Hepatocyte (in vitro differentiated cells): ENCODE measurements around the gene PIK3R5. TPM values are rescaled to one million over a fixed set of nuclear protein-coding genes. Genes with fewer than 3 reads are reported as not detected.

Source experiments
- DNase-seq: peaks from one replicate; pipeline ENCODE4 v3.0.0-alpha.2; 2016; ENCODE audit warnings: low spot score
- H2AFZ ChIP-seq: fragments of 200-600 bp; sonication (generic); 2 replicates; pipeline ENCODE4 v1.6.0; 2016; ENCODE audit warnings: antibody characterized with exemption, mild to moderate bottlenecking
- H3K27ac ChIP-seq: fragments of 200-600 bp; sonication (generic); 2 replicates; pipeline ENCODE4 v1.5.1; 2016; ENCODE audit warnings: mild to moderate bottlenecking
- H3K27me3 ChIP-seq: fragments of 200-600 bp; sonication (generic); 2 replicates; pipeline ENCODE4 v1.6.1; 2016
- H3K36me3 ChIP-seq: fragments of 200-600 bp; sonication (generic); replicated peaks from 2 replicates; pipeline ENCODE4 v1.5.1; 2016; ENCODE audit warnings: low read depth; ENCODE audit not compliant: insufficient read depth
- H3K4me1 ChIP-seq: fragments of 200-600 bp; sonication (generic); 2 replicates; pipeline ENCODE4 v1.5.1; 2016; ENCODE audit warnings: mild to moderate bottlenecking, moderate library complexity; ENCODE audit not compliant: insufficient read depth
- H3K4me2 ChIP-seq: fragments of 200-600 bp; sonication (generic); 2 replicates; pipeline ENCODE4 v1.6.0; 2016
- H3K4me3 ChIP-seq: fragments of 200-600 bp; sonication (generic); 2 replicates; pipeline ENCODE4 v1.5.1; 2016; ENCODE audit warnings: mild to moderate bottlenecking
- H3K79me2 ChIP-seq: fragments of 200-600 bp; sonication (generic); 2 replicates; pipeline ENCODE4 v1.6.0; 2017; ENCODE audit warnings: mild to moderate bottlenecking
- H3K9me2 ChIP-seq: fragments of 200-600 bp; sonication (generic); replicated peaks from 2 replicates; pipeline ENCODE4 v1.6.0; 2017; ENCODE audit warnings: mild to moderate bottlenecking; ENCODE audit not compliant: insufficient read depth
- H3K9me3 ChIP-seq: fragments of 200-600 bp; sonication (generic); 2 replicates; pipeline ENCODE4 v1.5.1; 2016; ENCODE audit warnings: low read depth, mild to moderate bottlenecking
- H4K20me1 ChIP-seq: fragments of 200-600 bp; sonication (generic); 2 replicates; pipeline ENCODE4 v1.6.0; 2016; ENCODE audit warnings: mild to moderate bottlenecking; ENCODE audit not compliant: insufficient read depth, poor library complexity, severe bottlenecking
- CTCF ChIP-seq: fragments of 200-600 bp; sonication (generic); IDR thresholded peaks from 2 replicates; pipeline ENCODE4 v1.5.1; 2016; ENCODE audit warnings: antibody characterized with exemption, mild to moderate bottlenecking; ENCODE audit not compliant: poor library complexity
- EZH2 ChIP-seq: fragments of 200-600 bp; sonication (generic); IDR thresholded peaks from 2 replicates; pipeline ENCODE4 v1.6.1; 2016; ENCODE audit warnings: antibody characterized with exemption, mild to moderate bottlenecking, borderline replicate concordance
- EZH2phosphoT487 ChIP-seq: fragments of 200-600 bp; sonication (generic); IDR thresholded peaks from one replicate; pipeline ENCODE4 v1.6.1; 2018; ENCODE audit warnings: antibody characterized with exemption, mild to moderate bottlenecking, low read depth, moderate library complexity; ENCODE audit not compliant: unreplicated experiment, severe bottlenecking
- WGBS: methylation state at CpG from one replicate; pipeline ENCODE4 v1.1.6; 2016; ENCODE audit warnings: low lambda C conversion rate; ENCODE audit errors: missing lambda C conversion rate; 5-methylcytosine and 5-hydroxymethylcytosine counted together
- polyA plus RNA-seq: library from polyadenylated mRNA; unstranded; fragments of >200 nt; fragmentation: Nextera tagmentation; extraction: Ambion mirVana; gene quantifications from 2 replicates; pipeline ENCODE4 v1.2.1, GENCODE V29; 2016
- total RNA-seq: library from RNA; depleted of rRNA; stranded (reverse); fragments of >200 nt; gene quantifications from 2 replicates; pipeline ENCODE4 v1.2.3, GENCODE V29; 2014

The PIK3R5 gene
- total and polyA plus RNA-seq, 2 experiments from 2014 or later, result 2.6 TPM; not detected in 1

DNA sequence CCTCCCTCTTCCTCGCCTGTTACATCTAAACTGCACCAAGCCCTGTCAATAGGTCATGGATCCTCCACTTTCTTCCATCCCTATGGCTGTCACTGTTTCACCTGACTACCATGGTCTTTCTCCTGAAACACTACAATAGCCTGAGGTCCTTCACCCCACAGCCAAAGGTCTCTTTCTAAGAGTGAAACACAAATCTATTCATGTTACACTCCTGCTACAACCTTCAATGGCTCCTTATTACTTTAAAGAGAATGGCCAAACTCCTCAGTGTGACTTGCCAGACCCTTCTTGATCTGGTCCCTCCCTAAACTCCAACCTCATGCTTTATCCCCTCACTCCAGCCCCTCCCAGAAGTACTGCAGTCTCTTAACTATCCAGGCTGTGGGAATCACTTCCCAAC lies 97.4 kb downstream of the PIK3R5 start:
- H2AFZ ChIP-seq, result no peak overlapping the region
- H3K27ac ChIP-seq, result no peak overlapping the region
- H3K9me3 ChIP-seq, result no peaks in the 10 kb centered on the region
- no peaks in the 10 kb centered on the region for H3K9me2 ChIP-seq
- no peaks in the 10 kb centered on the region for H3K27me3 ChIP-seq
- H3K4me3 ChIP-seq, result no peak overlapping the region
- no peaks in the 10 kb centered on the region for H4K20me1 ChIP-seq
- H3K36me3 ChIP-seq, result no peaks in the 10 kb centered on the region
- no peaks in the 10 kb centered on the region for H3K79me2 ChIP-seq
- WGBS, result 90% methylated on average over 1 of the region's 1 CpG
- no peak for DNase-seq
- H3K4me1 ChIP-seq, result peaks cover 9% of the 10 kb centered on the region
- TF ChIP-seq EZH2 (no peak), EZH2phosphoT487 (no peak), CTCF (no peak)
- no peak overlapping the region for H3K4me2 ChIP-seq

- 81% methylated on average over 12 of the region's 12 CpGs for WGBS
- Histone ChIP-seq H2AFZ (no peak within 1 kb of the TSS), H3K4me3 (no peak within 1 kb of the TSS), H3K27me3 (no peaks in the 10 kb centered on the region), H3K27ac (no peak within 1 kb of the TSS), H3K4me1 (peaks cover 9% of the 10 kb centered on the region), H4K20me1 (no peaks in the 10 kb centered on the region), H3K9me3 (no peaks in the 10 kb centered on the region), H3K9me2 (no peaks in the 10 kb centered on the region), H3K79me2 (no peaks in the 10 kb centered on the region), H3K4me2 (no peak within 1 kb of the TSS), H3K36me3 (no peaks in the 10 kb centered on the region)
- no peak for TF ChIP-seq EZH2phosphoT487
- no peak for TF ChIP-seq CTCF
- TF ChIP-seq EZH2, result no peak
- no peak for DNase-seq
Observed at GRCh38 chr17:8867361-8867981, 98.0 kb downstream of the PIK3R5 start, which contains the start of gene PIK3R6. Gene PIK3R6, minus strand, starts transcription at chr17:8867674. Its CDS starts 17,880 bp downstream, at chr17:8849794.

GRCh38 chr17:8865811-8866210 lies 99.7 kb downstream of the PIK3R5 start:
- WGBS, result 88% methylated on average over 6 of the region's 7 CpGs
- Histone ChIP-seq H3K36me3 (no peaks in the 10 kb centered on the region), H3K27me3 (no peaks in the 10 kb centered on the region), H3K4me3 (no peak overlapping the region), H2AFZ (no peak overlapping the region), H3K9me2 (no peaks in the 10 kb centered on the region), H3K79me2 (no peaks in the 10 kb centered on the region), H3K4me2 (no peak overlapping the region), H3K9me3 (no peaks in the 10 kb centered on the region), H4K20me1 (no peaks in the 10 kb centered on the region), H3K4me1 (no peaks in the 10 kb centered on the region), H3K27ac (no peak overlapping the region)
- no peak for DNase-seq
- TF ChIP-seq EZH2phosphoT487 (no peak), CTCF (no peak), EZH2 (no peak)
